GM12878 (cell line): ENCODE data around the gene ZBTB42. TPM values are rescaled to one million over a fixed set of nuclear protein-coding genes. Genes with fewer than 3 reads are reported as not detected.

Source experiments
- EP300 ChIP-seq, 2 experiments: fragments of 150-350 bp in 1 of 2; IDR thresholded peaks; 2 replicates each; pipeline ENCODE4 v1.6.1; 2011 to 2012; ENCODE audit warnings: low read depth in 2 of 2, low read length in 2 of 2, borderline replicate concordance in 1 of 2, improper control_type of control experiment in 1 of 2, inconsistent platforms in 1 of 2; ENCODE audit not compliant: control insufficient read depth in 1 of 2
- IRF5 ChIP-seq: fragments of 450-650 bp; IDR thresholded peaks from 2 replicates; pipeline ENCODE4 v1.6.1; 2017; ENCODE audit warnings: borderline replicate concordance
- NR2F1 ChIP-seq: fragments of 450-650 bp; conservative IDR thresholded peaks from 2 replicates; pipeline ENCODE4 v1.6.1; 2017; ENCODE audit warnings: mild to moderate bottlenecking
- PML ChIP-seq: IDR thresholded peaks from 2 replicates; pipeline ENCODE4 v1.6.1; 2012; ENCODE audit warnings: low read length, inconsistent platforms
- STAT1 ChIP-seq: fragments of 450-650 bp; conservative IDR thresholded peaks from 2 replicates; pipeline ENCODE4 v1.6.1; 2014; ENCODE audit warnings: antibody characterized with exemption, mild to moderate bottlenecking
- TCF12 ChIP-seq: IDR thresholded peaks from 2 replicates; pipeline ENCODE4 v1.6.1; 2011; ENCODE audit warnings: low read depth, mild to moderate bottlenecking, low read length
- polyA plus RNA-seq, 11 experiments: library from polyadenylated mRNA; depleted of rRNA in 4 of 11; unstranded in 6 of 11; stranded (reverse) in 5 of 11; fragments of >200 nt; fragmentation: Nextera tagmentation in 4 of 11; fragmentation: Illumina TruSeq in 1 of 11; extraction: Ambion mirVana in 4 of 11; extraction: Trizol in 1 of 11; gene quantifications; 1 replicate in 1 of 11; 2 replicates in 10 of 11; pipeline versions ENCODE4 v1.2.1 to v1.2.3, GENCODE V29; 2011 to 2016; ENCODE audit warnings: inconsistent platforms in 2 of 11, missing spikeins in 2 of 11, low read depth in 1 of 11
- total RNA-seq, 4 experiments: library from RNA; depleted of rRNA in 3 of 4; stranded (reverse); fragments of >200 nt in 3 of 4; fragmentation: Illumina TruSeq in 1 of 4; extraction: Trizol in 1 of 4; gene quantifications; 2 replicates each; pipeline versions ENCODE4 v1.2.1 to v1.2.3, GENCODE V29; 2013 to 2021
- TF ChIP-seq, protein P1 (sequence below): fragments of 450-650 bp; IDR thresholded peaks from 2 replicates; pipeline ENCODE4 v1.6.1; 2016; ENCODE audit warnings: mild to moderate bottlenecking, moderate library complexity, borderline replicate concordance
- TF ChIP-seq, protein P2 (sequence below): IDR thresholded peaks from 2 replicates; pipeline ENCODE4 v1.6.1; 2011; ENCODE audit warnings: low read depth, low read length, improper control_type of control experiment, borderline replicate concordance

ZBTB42 gene
- total and polyA plus RNA-seq, 10 of the 15 experiments (the other 5 are each of a cell fraction or from before 2014, with no cell fraction given) = 0.05 to 1.2 (median 0.37) TPM; not detected in 2

GRCh38 chr14:104776961-104777807, 23.7 kb upstream of the ZBTB42 start (continued):
- TF ChIP-seq, protein P1, sequence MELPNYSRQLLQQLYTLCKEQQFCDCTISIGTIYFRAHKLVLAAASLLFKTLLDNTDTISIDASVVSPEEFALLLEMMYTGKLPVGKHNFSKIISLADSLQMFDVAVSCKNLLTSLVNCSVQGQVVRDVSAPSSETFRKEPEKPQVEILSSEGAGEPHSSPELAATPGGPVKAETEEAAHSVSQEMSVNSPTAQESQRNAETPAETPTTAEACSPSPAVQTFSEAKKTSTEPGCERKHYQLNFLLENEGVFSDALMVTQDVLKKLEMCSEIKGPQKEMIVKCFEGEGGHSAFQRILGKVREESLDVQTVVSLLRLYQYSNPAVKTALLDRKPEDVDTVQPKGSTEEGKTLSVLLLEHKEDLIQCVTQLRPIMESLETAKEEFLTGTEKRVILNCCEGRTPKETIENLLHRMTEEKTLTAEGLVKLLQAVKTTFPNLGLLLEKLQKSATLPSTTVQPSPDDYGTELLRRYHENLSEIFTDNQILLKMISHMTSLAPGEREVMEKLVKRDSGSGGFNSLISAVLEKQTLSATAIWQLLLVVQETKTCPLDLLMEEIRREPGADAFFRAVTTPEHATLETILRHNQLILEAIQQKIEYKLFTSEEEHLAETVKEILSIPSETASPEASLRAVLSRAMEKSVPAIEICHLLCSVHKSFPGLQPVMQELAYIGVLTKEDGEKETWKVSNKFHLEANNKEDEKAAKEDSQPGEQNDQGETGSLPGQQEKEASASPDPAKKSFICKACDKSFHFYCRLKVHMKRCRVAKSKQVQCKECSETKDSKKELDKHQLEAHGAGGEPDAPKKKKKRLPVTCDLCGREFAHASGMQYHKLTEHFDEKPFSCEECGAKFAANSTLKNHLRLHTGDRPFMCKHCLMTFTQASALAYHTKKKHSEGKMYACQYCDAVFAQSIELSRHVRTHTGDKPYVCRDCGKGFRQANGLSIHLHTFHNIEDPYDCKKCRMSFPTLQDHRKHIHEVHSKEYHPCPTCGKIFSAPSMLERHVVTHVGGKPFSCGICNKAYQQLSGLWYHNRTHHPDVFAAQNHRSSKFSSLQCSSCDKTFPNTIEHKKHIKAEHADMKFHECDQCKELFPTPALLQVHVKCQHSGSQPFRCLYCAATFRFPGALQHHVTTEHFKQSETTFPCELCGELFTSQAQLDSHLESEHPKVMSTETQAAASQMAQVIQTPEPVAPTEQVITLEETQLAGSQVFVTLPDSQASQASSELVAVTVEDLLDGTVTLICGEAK = no peak
- TF ChIP-seq STAT1 (no peak), IRF5 (no peak), NR2F1 (no peak), EP300 (IDR thresholded peaks at IDR 0.05; ENCODE audit: borderline replicate concordance in 1 of 2, control insufficient read depth in 1 of 2, low read depth in 2 of 2, low read length in 2 of 2) (no peak), PML (no peak), TCF12 (no peak)
- TF ChIP-seq, protein P2, sequence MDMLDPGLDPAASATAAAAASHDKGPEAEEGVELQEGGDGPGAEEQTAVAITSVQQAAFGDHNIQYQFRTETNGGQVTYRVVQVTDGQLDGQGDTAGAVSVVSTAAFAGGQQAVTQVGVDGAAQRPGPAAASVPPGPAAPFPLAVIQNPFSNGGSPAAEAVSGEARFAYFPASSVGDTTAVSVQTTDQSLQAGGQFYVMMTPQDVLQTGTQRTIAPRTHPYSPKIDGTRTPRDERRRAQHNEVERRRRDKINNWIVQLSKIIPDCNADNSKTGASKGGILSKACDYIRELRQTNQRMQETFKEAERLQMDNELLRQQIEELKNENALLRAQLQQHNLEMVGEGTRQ = no peak
